SJSA1 (cell line): Measurements from ENCODE around the gene COL23A1. TPM values are rescaled to one million over a fixed set of nuclear protein-coding genes. Genes with fewer than 3 reads are reported as not detected.

Experiments
- DNase-seq, 2 experiments: peaks; one replicate each; pipeline ENCODE4 v3.0.0-alpha.2; 2015 to 2020; ENCODE audit warnings: low spot score in 2 of 2, low read depth in 1 of 2
- H3K27ac ChIP-seq: fragments of 250-450 bp; sonication (Bioruptor Pico); 2 replicates; pipeline ENCODE4 v1.5.1; 2020; ENCODE audit warnings: mild to moderate bottlenecking, moderate library complexity
- H3K27me3 ChIP-seq: fragments of 250-450 bp; sonication (Bioruptor Pico); replicated peaks from 2 replicates; pipeline ENCODE4 v1.5.1; 2020; ENCODE audit warnings: mild to moderate bottlenecking, moderate library complexity
- H3K36me3 ChIP-seq: fragments of 250-450 bp; sonication (Bioruptor Pico); 2 replicates; pipeline ENCODE4 v1.5.1; 2020; ENCODE audit warnings: mild to moderate bottlenecking
- H3K4me1 ChIP-seq: fragments of 250-450 bp; sonication (Bioruptor Pico); replicated peaks from 2 replicates; pipeline ENCODE4 v1.6.1; 2021; ENCODE audit warnings: mild to moderate bottlenecking
- H3K4me3 ChIP-seq: fragments of 250-450 bp; sonication (Bioruptor Pico); 2 replicates; pipeline ENCODE4 v1.5.1; 2020; ENCODE audit warnings: mild to moderate bottlenecking
- H3K9me3 ChIP-seq: fragments of 250-450 bp; sonication (Bioruptor Pico); replicated peaks from 2 replicates; pipeline ENCODE4 v1.5.1; 2020; ENCODE audit warnings: mild to moderate bottlenecking
- total RNA-seq: library from RNA; depleted of rRNA; stranded (reverse); fragments of >200 nt; shearing (Covaris generic); gene quantifications from 2 replicates; pipeline ENCODE4 v1.2.3, GENCODE V29; 2014

The COL23A1 gene
- total RNA-seq, 1 experiment from 2014 or later, result not detected

- no peaks in the 10 kb centered on the region for H3K27me3 ChIP-seq
- H3K9me3 ChIP-seq, result peaks cover 39% of the 10 kb centered on the region
- no peak for DNase-seq
- H3K36me3 ChIP-seq, result no peaks in the 10 kb centered on the region
- H3K27ac ChIP-seq, result no peak overlapping the region
- H3K4me3 ChIP-seq, result no peak overlapping the region
- H3K4me1 ChIP-seq, result no peaks in the 10 kb centered on the region
Measured at GRCh38 chr5:178542455-178542854, 47.7 kb downstream of the COL23A1 start.

DNA sequence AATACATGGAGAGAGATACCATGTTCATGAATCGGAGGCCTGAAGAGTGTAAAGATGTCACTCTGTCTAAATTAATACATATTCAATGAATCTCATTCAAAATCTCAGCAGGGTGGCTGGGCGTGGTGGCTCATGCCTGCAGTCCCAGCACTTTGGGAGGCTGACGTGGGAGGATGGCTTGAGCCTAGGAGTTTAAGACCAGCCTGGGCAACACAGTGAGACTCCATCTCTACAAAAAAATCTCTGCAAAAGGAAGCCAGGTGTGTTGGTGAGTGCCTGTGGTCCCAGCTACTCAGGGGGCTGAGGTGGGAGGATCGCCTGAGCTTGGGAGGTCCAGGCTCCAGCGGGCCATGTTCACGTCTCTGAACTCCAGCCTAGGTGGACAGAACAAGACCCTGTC, 49.7 kb downstream of the COL23A1 start:
- DNase-seq, result no peak
- peaks cover 53% of the 10 kb centered on the region for H3K9me3 ChIP-seq
- no peak overlapping the region for H3K27ac ChIP-seq
- no peaks in the 10 kb centered on the region for H3K27me3 ChIP-seq
- H3K36me3 ChIP-seq, result no peaks in the 10 kb centered on the region
- no peaks in the 10 kb centered on the region for H3K4me1 ChIP-seq
- H3K4me3 ChIP-seq, result no peak overlapping the region

DNA sequence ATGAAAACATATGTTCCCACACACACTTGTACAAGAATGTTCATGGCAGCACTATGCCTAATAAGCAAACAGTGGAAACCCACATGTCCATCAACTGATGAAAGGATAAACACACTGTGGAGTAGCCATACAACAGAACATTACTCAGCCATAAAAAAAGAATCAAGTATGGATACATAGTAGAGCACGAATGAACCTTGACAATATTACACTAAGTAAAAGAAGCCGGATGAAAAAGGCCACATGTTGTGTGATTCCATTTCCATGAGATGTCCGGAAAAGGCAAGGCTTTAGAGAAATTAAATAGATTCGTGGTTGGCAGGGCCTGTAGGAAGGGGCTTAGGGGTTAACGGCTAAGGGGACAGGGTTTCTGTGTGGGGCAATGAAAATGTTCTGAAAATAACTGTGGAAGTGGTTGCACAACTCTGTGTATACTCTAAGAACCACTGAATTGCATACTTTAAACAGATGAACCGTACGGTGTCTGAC, 51.4 kb downstream of the COL23A1 start:
- H3K36me3 ChIP-seq, result no peaks in the 10 kb centered on the region
- H3K4me3 ChIP-seq, result no peak overlapping the region
- H3K27me3 ChIP-seq, result no peaks in the 10 kb centered on the region
- peaks cover 58% of the 10 kb centered on the region for H3K9me3 ChIP-seq
- no peak for DNase-seq
- no peaks in the 10 kb centered on the region for H3K4me1 ChIP-seq
- no peak overlapping the region for H3K27ac ChIP-seq

DNA sequence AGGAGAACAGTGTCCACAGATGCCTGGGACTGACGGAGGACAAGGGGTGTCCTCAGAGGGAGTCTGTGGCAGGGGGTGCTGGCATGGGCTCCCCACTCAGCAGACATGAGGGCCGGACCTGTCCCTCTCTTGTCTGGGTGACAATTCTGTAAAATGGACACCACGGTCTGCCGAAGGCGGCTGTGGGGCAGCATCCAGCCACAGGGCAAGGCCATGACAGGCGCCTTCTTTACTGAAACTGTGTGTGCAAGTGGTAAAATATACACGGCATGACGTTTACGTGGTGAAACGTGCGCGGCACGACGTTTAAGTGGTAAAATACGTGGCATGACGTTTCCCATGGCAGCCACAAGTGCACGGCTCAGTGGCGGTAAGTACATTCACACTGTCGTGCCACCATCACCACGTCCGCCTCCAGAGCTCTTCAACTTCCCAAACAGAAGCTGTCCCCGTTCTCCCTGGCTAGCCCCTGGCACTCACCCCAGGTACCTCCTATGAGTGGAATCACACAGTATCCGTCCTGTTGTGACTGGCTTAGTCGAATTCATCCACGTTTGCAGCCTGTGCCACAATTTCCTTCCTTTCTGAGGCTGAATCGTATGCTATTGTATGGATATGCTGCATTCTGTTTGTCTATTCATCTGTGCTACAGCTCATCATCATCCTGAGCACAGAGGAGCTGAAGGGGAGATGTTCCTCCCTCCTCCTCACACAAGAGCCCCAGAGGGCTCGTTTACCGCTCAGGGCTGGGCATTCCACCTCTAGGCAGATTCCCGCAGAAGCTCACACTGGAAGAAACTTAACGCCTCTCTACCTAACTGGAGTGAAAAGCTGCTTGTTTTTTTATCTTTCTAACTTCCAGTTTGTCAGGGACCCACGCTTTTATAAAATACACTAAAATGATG, 52.5 kb downstream of the COL23A1 start:
- H3K4me3 ChIP-seq, result no peak overlapping the region
- no peaks in the 10 kb centered on the region for H3K36me3 ChIP-seq
- H3K4me1 ChIP-seq, result no peaks in the 10 kb centered on the region
- H3K27ac ChIP-seq, result no peak overlapping the region
- DNase-seq, result no peak
- H3K9me3 ChIP-seq, result peaks cover 65% of the 10 kb centered on the region
- no peaks in the 10 kb centered on the region for H3K27me3 ChIP-seq

- Histone ChIP-seq H3K27ac (no peak overlapping the region), H3K4me1 (no peaks in the 10 kb centered on the region), H3K36me3 (no peaks in the 10 kb centered on the region), H3K27me3 (no peaks in the 10 kb centered on the region), H3K9me3 (peaks cover 73% of the 10 kb centered on the region), H3K4me3 (no peak overlapping the region)
- no peak for DNase-seq
Measured at GRCh38 chr5:178536541-178537466, 53.4 kb downstream of the COL23A1 start.

GRCh38 chr5:178535299-178536175, 54.7 kb downstream of the COL23A1 start:
- no peaks in the 10 kb centered on the region for H3K4me1 ChIP-seq
- no peaks in the 10 kb centered on the region for H3K27me3 ChIP-seq
- H3K9me3 ChIP-seq, result peaks cover 79% of the 10 kb centered on the region
- no peak overlapping the region for H3K27ac ChIP-seq
- H3K4me3 ChIP-seq, result no peak overlapping the region
- no peaks in the 10 kb centered on the region for H3K36me3 ChIP-seq
- DNase-seq, result no peak

DNA sequence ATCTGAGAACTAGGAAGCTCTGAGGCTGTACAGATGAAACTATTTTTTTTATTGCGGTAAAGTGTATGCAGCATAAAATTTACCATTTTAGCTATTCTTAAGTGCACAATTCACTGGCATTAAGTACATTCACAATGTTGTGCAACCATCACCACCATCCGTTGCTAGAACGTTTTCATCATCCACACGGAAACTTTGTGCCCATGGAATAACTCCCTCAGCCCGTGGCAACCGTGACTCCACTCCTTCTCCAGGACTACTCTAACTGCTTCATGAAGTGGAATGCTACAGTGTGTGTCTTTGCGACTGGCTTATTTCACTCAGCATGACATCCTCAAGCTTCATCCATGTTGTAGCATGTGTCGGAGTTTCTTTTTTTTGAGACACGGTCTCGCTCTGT, 57.1 kb downstream of the COL23A1 start:
- no peak for DNase-seq
- H3K9me3 ChIP-seq, result peaks cover 90% of the 10 kb centered on the region
- no peaks in the 10 kb centered on the region for H3K36me3 ChIP-seq
- H3K27ac ChIP-seq, result no peak overlapping the region
- no peaks in the 10 kb centered on the region for H3K27me3 ChIP-seq
- no peak overlapping the region for H3K4me3 ChIP-seq
- H3K4me1 ChIP-seq, result no peaks in the 10 kb centered on the region

DNA sequence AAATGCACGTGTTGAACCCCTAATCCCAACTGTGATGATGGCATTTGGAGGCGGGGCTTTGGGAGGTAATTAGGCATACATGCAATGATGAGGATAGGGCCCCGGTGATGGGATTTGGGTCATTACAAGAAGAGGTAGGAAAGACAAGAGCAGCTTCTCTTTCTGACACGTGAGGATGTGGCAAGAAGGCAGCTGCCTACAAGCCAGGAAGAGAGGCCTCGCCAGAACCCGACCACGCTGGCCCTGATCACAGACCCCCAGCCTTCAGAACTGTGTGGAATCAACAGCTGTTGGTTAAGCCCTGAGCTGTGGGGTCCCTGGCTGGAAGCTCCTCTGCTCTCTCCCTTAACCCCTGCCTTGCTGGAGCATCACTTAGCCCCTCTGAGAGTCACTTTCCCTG, 57.5 kb downstream of the COL23A1 start:
- Histone ChIP-seq H3K4me3 (no peak overlapping the region), H3K27me3 (no peaks in the 10 kb centered on the region), H3K36me3 (no peaks in the 10 kb centered on the region), H3K9me3 (peaks cover 89% of the 10 kb centered on the region), H3K27ac (no peak overlapping the region), H3K4me1 (no peaks in the 10 kb centered on the region)
- no peak for DNase-seq

DNA sequence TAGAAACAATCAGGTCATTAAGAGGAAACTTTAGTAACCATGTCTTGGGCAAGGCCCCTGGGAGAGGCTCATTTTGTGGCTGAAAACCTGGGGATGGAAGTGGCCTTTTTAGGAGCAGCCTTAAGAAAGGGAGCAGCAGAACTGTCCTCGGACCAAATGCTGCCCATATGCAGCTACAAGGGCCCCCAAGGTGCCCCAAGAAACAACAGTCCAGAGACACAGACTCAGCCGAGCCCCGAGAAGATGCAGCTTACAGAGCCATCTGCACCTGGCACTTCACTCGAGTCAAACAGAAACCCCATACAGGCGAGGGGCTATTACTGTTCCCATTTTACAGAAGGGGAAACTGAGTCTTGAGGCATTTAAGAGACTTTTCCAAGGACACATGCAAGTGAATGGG, 58.0 kb downstream of the COL23A1 start:
- no peak overlapping the region for H3K27ac ChIP-seq
- peaks cover 88% of the 10 kb centered on the region for H3K9me3 ChIP-seq
- no peak overlapping the region for H3K4me3 ChIP-seq
- no peaks in the 10 kb centered on the region for H3K36me3 ChIP-seq
- DNase-seq, result no peak
- no peaks in the 10 kb centered on the region for H3K27me3 ChIP-seq
- H3K4me1 ChIP-seq, result no peaks in the 10 kb centered on the region

DNA sequence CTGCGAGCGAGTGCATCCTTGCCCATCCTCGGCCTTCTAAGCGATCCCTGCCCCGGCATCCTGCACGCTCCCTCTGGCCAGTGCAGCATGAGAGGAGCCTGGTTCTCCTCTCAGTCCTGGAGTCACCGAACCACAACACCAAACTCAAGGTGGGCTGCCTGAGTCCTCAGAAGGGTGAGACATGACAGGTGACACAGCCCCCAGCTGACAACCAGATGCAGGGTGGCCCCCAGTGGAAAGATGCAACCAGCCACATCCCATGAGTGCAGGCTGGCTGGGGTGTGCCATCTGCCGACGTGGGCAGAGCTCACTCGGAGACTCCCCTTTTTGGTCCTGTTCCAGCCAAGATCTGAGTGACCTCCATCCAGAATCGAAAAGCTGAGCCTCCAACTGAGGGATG, 58.4 kb downstream of the COL23A1 start:
- no peaks in the 10 kb centered on the region for H3K4me1 ChIP-seq
- H3K4me3 ChIP-seq, result no peak overlapping the region
- no peaks in the 10 kb centered on the region for H3K36me3 ChIP-seq
- no peaks in the 10 kb centered on the region for H3K27me3 ChIP-seq
- H3K27ac ChIP-seq, result no peak overlapping the region
- H3K9me3 ChIP-seq, result peaks cover 88% of the 10 kb centered on the region
- DNase-seq, result no peak

GRCh38 chr5:178530526-178530925, 59.7 kb downstream of the COL23A1 start:
- no peak overlapping the region for H3K4me3 ChIP-seq
- DNase-seq, result no peak
- no peaks in the 10 kb centered on the region for H3K27me3 ChIP-seq
- no peak overlapping the region for H3K27ac ChIP-seq
- H3K9me3 ChIP-seq, result peaks cover 87% of the 10 kb centered on the region
- H3K36me3 ChIP-seq, result no peaks in the 10 kb centered on the region
- no peaks in the 10 kb centered on the region for H3K4me1 ChIP-seq

- Histone ChIP-seq H3K27ac (no peak overlapping the region), H3K4me1 (no peaks in the 10 kb centered on the region), H3K4me3 (no peak overlapping the region), H3K36me3 (no peaks in the 10 kb centered on the region), H3K9me3 (peaks cover 80% of the 10 kb centered on the region), H3K27me3 (no peaks in the 10 kb centered on the region)
- DNase-seq, result no peak
Measured at GRCh38 chr5:178529080-178529479, 61.1 kb downstream of the COL23A1 start.
